Neuron (in vitro differentiated cells): ENCODE measurements around the gene C1orf174.

Experiments used
- H2AFZ ChIP-seq: one replicate; pipeline ENCODE4 v1.6.1; 2013; ENCODE audit warnings: low read depth, mild to moderate bottlenecking, inconsistent platforms, low read length, moderate library complexity
- H3K27me3 ChIP-seq: one replicate; pipeline ENCODE4 v1.6.1; 2013; ENCODE audit warnings: low read length; ENCODE audit not compliant: insufficient read depth
- H3K36me3 ChIP-seq: one replicate; pipeline ENCODE4 v1.6.1; 2013; ENCODE audit warnings: low read length; ENCODE audit not compliant: insufficient read depth
- H3K4me1 ChIP-seq: one replicate; pipeline ENCODE4 v1.6.1; 2013; ENCODE audit warnings: low read length; ENCODE audit not compliant: insufficient read depth
- H3K4me3 ChIP-seq: 2 replicates; pipeline ENCODE4 v1.5.1; 2013; ENCODE audit warnings: mild to moderate bottlenecking, low read length, moderate library complexity
- H3K9me3 ChIP-seq: one replicate; pipeline ENCODE4 v1.6.1; 2013; ENCODE audit warnings: low read length

Gene C1orf174

GRCh38 chr1:3903141-3904005 is 3.3 kb upstream of the C1orf174 start:
- no peak overlapping the region for H2AFZ ChIP-seq
- no peaks in the 10 kb centered on the region for H3K36me3 ChIP-seq
- H3K4me3 ChIP-seq: no peak overlapping the region
- peaks cover 7% of the 10 kb centered on the region for H3K4me1 ChIP-seq
- H3K9me3 ChIP-seq: no peaks in the 10 kb centered on the region
- H3K27me3 ChIP-seq: no peaks in the 10 kb centered on the region

- no peaks in the 10 kb centered on the region for H3K27me3 ChIP-seq
- no peaks in the 10 kb centered on the region for H3K36me3 ChIP-seq
- H3K4me1 ChIP-seq: peaks cover 7% of the 10 kb centered on the region
- H3K9me3 ChIP-seq: no peaks in the 10 kb centered on the region
- H3K4me3 ChIP-seq: no peak overlapping the region
- no peak overlapping the region for H2AFZ ChIP-seq
Observed at GRCh38 chr1:3902571-3903091, 2.6 kb upstream of the C1orf174 start.

- Histone ChIP-seq H3K9me3 (no peaks in the 10 kb centered on the region), H3K36me3 (no peaks in the 10 kb centered on the region), H3K4me3 (no peak overlapping the region), H3K4me1 (peaks cover 7% of the 10 kb centered on the region), H2AFZ (no peak overlapping the region), H3K27me3 (no peaks in the 10 kb centered on the region)
Observed at GRCh38 chr1:3902111-3902511, 2.0 kb upstream of the C1orf174 start.

GRCh38 chr1:3900969-3901529 is 977 bp upstream of the C1orf174 start:
- peak overlapping the region; percentile 58 for H3K4me3 ChIP-seq
- no peaks in the 10 kb centered on the region for H3K9me3 ChIP-seq
- peak overlapping the region; percentile 22 for H2AFZ ChIP-seq
- no peaks in the 10 kb centered on the region for H3K36me3 ChIP-seq
- H3K4me1 ChIP-seq: peaks cover 7% of the 10 kb centered on the region
- no peaks in the 10 kb centered on the region for H3K27me3 ChIP-seq

GRCh38 chr1:3899754-3900149 is 320 bp downstream of the C1orf174 start:
- Histone ChIP-seq H2AFZ (peak overlapping the region; percentile 42), H3K27me3 (no peaks in the 10 kb centered on the region), H3K36me3 (peaks cover 5% of the 10 kb centered on the region), H3K4me3 (peak overlapping the region; percentile 58), H3K9me3 (no peaks in the 10 kb centered on the region), H3K4me1 (peaks cover 7% of the 10 kb centered on the region)

GRCh38 chr1:3898994-3899753 is 898 bp downstream of the C1orf174 start:
- no peaks in the 10 kb centered on the region for H3K27me3 ChIP-seq
- no peaks in the 10 kb centered on the region for H3K9me3 ChIP-seq
- peak overlapping the region; percentile 42 for H2AFZ ChIP-seq
- peaks cover 7% of the 10 kb centered on the region for H3K4me1 ChIP-seq
- peaks cover 5% of the 10 kb centered on the region for H3K36me3 ChIP-seq
- H3K4me3 ChIP-seq: peak overlapping the region; percentile 58

- H3K27me3 ChIP-seq: no peaks in the 10 kb centered on the region
- no peaks in the 10 kb centered on the region for H3K9me3 ChIP-seq
- peaks cover 5% of the 10 kb centered on the region for H3K36me3 ChIP-seq
- peak overlapping the region; percentile 58 for H3K4me3 ChIP-seq
- peaks cover 7% of the 10 kb centered on the region for H3K4me1 ChIP-seq
- H2AFZ ChIP-seq: no peak overlapping the region
Observed at GRCh38 chr1:3898475-3898735, 1.7 kb downstream of the C1orf174 start.

GRCh38 chr1:3896396-3897000 is 3.6 kb downstream of the C1orf174 start:
- H3K27me3 ChIP-seq: no peaks in the 10 kb centered on the region
- no peak overlapping the region for H3K4me3 ChIP-seq
- H3K9me3 ChIP-seq: no peaks in the 10 kb centered on the region
- H3K4me1 ChIP-seq: peaks cover 7% of the 10 kb centered on the region
- peaks cover 11% of the 10 kb centered on the region for H3K36me3 ChIP-seq
- no peak overlapping the region for H2AFZ ChIP-seq

GRCh38 chr1:3895951-3896325 is 4.1 kb downstream of the C1orf174 start:
- H3K27me3 ChIP-seq: no peaks in the 10 kb centered on the region
- no peak overlapping the region for H2AFZ ChIP-seq
- no peaks in the 10 kb centered on the region for H3K9me3 ChIP-seq
- peaks cover 16% of the 10 kb centered on the region for H3K36me3 ChIP-seq
- H3K4me3 ChIP-seq: no peak overlapping the region
- H3K4me1 ChIP-seq: peaks cover 7% of the 10 kb centered on the region

GRCh38 chr1:3895279-3895950 is 4.7 kb downstream of the C1orf174 start:
- no peaks in the 10 kb centered on the region for H3K27me3 ChIP-seq
- no peaks in the 10 kb centered on the region for H3K9me3 ChIP-seq
- no peak overlapping the region for H2AFZ ChIP-seq
- H3K36me3 ChIP-seq: peaks cover 22% of the 10 kb centered on the region
- H3K4me1 ChIP-seq: peaks cover 7% of the 10 kb centered on the region
- no peak overlapping the region for H3K4me3 ChIP-seq

- Histone ChIP-seq H2AFZ (no peak overlapping the region), H3K27me3 (no peaks in the 10 kb centered on the region), H3K9me3 (no peaks in the 10 kb centered on the region), H3K4me3 (no peak overlapping the region), H3K36me3 (peaks cover 28% of the 10 kb centered on the region), H3K4me1 (peaks cover 7% of the 10 kb centered on the region)
Observed at GRCh38 chr1:3894626-3895278, 5.3 kb downstream of the C1orf174 start.

- H3K9me3 ChIP-seq: no peaks in the 10 kb centered on the region
- peaks cover 37% of the 10 kb centered on the region for H3K36me3 ChIP-seq
- H3K4me1 ChIP-seq: no peaks in the 10 kb centered on the region
Observed at GRCh38 chr1:3893190-3893589, 6.9 kb downstream of the C1orf174 start.

More at GRCh38 chr1:3893190-3893589, 6.9 kb downstream of the C1orf174 start:
- Histone ChIP-seq H3K27me3 (no peaks in the 10 kb centered on the region), H2AFZ (no peak overlapping the region), H3K4me3 (no peak overlapping the region)
